ENCODE data around the gene TNP2. TPM values are rescaled to one million over a fixed set of nuclear protein-coding genes. Genes with fewer than 3 reads are reported as not detected.

Gene TNP2
- total and polyA plus RNA-seq, 9 of the 15 experiments (the other 6 are each of a cell fraction or from before 2014, with no cell fraction given): not detected

- TF ChIP-seq HMGXB4 (CRISPR knock-in tag; IDR thresholded peaks at IDR 0.05): no peak
- TF ChIP-seq E2F1 (CRISPR knock-in tag; IDR thresholded peaks at IDR 0.05): no peak
- no peak for TF ChIP-seq IRF2 (CRISPR knock-in tag; IDR thresholded peaks at IDR 0.05)
- TF ChIP-seq HINFP (tag; conservative IDR thresholded peaks at IDR 0.05; ENCODE audit: low read depth): peak; percentile 71
- TF ChIP-seq ZNF778 (CRISPR knock-in tag; IDR thresholded peaks at IDR 0.05): no peak
- TF ChIP-seq ZNF511 (CRISPR knock-in tag; IDR thresholded peaks at IDR 0.05): no peak
- TF ChIP-seq ZC3H8 (IDR thresholded peaks at IDR 0.05): no peak
- TF ChIP-seq ZFP91 (CRISPR knock-in tag; IDR thresholded peaks at IDR 0.05): no peak
- TF ChIP-seq MXI1 (IDR thresholded peaks at IDR 0.05; ENCODE audit: low read depth, low read length): no peak
- TF ChIP-seq THAP7 (CRISPR knock-in tag; IDR thresholded peaks at IDR 0.05): peak; percentile 54; the same call in 1 of the 2 replicates
- peak; percentile 73; the same call in 1 of the 2 replicates for TF ChIP-seq BACH1 (tag; IDR thresholded peaks at IDR 0.05)
- TF ChIP-seq ZBTB33 (CRISPR knock-in tag; IDR thresholded peaks at IDR 0.05): peak; percentile 21; the same call in 1 of the 2 replicates
- TF ChIP-seq HMBOX1 (IDR thresholded peaks at IDR 0.05): no peak
- 0 out of 2 replicates have a peak, but pooled peaks have one; percentile 30 for TF ChIP-seq PTRF (tag; IDR thresholded peaks at IDR 0.05)
- no peak for TF ChIP-seq SNRNP70 (optimal IDR thresholded peaks at IDR 0.05; ENCODE audit: low read depth, low read length)
These were observed 36.0 kb downstream of the TNP2 start (continued) for GRCh38 chr16:11232852-11233726.

All from K562 (cell line).